ENCODE data around the gene GLT1D1.

The GLT1D1 gene

DNA sequence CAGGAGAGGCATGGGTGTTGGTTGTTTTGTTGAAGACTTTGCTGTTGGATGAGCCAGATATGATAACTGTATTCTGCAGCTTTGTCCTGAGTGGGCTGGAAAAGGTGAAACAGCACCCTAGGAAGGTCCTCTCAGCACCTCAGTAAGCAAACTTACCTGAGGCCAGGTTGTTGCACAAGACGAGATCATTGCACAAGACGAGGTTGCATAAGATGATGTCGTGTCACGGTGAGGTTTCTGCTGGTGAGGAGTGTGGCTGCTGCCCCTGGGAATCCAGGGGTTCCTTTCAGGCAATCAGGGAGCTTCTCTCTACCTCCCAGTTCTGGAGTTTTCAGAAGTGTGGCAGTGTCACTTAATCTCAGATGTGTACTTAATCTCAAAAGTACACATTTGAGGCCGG is 85.6 kb downstream of the GLT1D1 start:
- ChIA-PET CTCF (no interaction called here), POLR2A (no interaction called here)
- TF ChIP-seq ELF4 (IDR thresholded peaks at IDR 0.05): no peak
- no peak for TF ChIP-seq LEF1 (IDR thresholded peaks at IDR 0.05; ENCODE audit: borderline replicate concordance)
- no peak for TF ChIP-seq L3MBTL2 (conservative IDR thresholded peaks at IDR 0.05)
- no peak for TF ChIP-seq SP1 (IDR thresholded peaks at IDR 0.05)
- TF ChIP-seq CTBP1 (IDR thresholded peaks at IDR 0.05; ENCODE audit: borderline replicate concordance): no peak
- no peak for DNase-seq (ENCODE audit: extremely low spot score)

DNA sequence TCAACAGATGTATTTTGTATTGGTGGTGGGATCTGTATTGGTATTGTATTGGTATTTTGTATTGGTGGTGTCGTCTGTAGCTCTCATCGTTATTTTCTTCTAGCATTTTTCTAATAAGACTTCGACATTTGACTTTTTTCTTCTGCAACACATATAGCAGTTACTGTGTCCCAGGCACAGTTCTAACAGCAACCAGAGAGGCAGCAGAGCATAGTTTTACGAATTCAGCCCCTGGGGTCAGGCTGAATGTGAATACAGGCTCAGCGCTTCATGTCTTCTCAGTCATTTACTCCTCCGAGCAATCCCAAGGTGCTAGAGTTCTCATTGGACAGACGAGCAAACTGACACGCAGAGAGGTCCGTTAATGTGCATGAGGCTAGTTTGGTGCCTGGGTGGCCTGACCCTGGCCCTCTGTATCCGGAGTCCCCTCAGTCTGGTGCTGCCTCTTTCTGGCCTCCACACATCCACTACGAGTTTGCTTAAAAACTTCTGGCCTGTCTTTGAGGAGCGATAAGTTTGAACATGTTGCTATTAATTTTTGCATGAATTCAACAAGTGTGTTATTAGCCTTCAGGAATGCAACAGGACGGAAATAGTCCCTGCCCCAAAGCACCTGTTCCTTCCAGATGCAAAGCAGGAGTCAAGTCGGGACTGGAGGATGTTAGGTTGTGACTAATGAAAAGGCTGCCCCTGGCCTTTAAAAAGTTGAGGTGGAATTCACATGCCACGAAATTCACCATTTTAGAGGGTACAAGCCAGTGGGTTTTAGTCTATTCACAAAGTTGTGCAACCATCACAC is 87.0 kb downstream of the GLT1D1 start:
- ChIA-PET CTCF (no interaction called here), POLR2A (no interaction called here)
- no peak for TF ChIP-seq CTBP1 (IDR thresholded peaks at IDR 0.05; ENCODE audit: borderline replicate concordance)
- TF ChIP-seq ARNT (IDR thresholded peaks at IDR 0.05): no peak
- no peak for TF ChIP-seq SP1 (IDR thresholded peaks at IDR 0.05)
- TF ChIP-seq HDGF (IDR thresholded peaks at IDR 0.05; ENCODE audit: borderline replicate concordance): no peak
- TF ChIP-seq FOXM1 (IDR thresholded peaks at IDR 0.05; ENCODE audit: borderline replicate concordance): no peak
- TF ChIP-seq, protein P1, sequence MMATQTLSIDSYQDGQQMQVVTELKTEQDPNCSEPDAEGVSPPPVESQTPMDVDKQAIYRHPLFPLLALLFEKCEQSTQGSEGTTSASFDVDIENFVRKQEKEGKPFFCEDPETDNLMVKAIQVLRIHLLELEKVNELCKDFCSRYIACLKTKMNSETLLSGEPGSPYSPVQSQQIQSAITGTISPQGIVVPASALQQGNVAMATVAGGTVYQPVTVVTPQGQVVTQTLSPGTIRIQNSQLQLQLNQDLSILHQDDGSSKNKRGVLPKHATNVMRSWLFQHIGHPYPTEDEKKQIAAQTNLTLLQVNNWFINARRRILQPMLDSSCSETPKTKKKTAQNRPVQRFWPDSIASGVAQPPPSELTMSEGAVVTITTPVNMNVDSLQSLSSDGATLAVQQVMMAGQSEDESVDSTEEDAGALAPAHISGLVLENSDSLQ (IDR thresholded peaks at IDR 0.05): no peak
- TF ChIP-seq SUZ12 (IDR thresholded peaks at IDR 0.05): no peak
- no peak for TF ChIP-seq FOXK2 (IDR thresholded peaks at IDR 0.05)
- no peak for TF ChIP-seq ELF4 (IDR thresholded peaks at IDR 0.05)
- no peak for TF ChIP-seq ZNF384 (IDR thresholded peaks at IDR 0.05)
- no peak for TF ChIP-seq FOXA1 (IDR thresholded peaks at IDR 0.05)
- TF ChIP-seq NFRKB (IDR thresholded peaks at IDR 0.05): no peak
- no peak for TF ChIP-seq L3MBTL2 (conservative IDR thresholded peaks at IDR 0.05)
- TF ChIP-seq TARDBP (IDR thresholded peaks at IDR 0.05): no peak
- TF ChIP-seq BHLHE40 (IDR thresholded peaks at IDR 0.05; ENCODE audit: borderline replicate concordance): no peak
- no peak for TF ChIP-seq LEF1 (IDR thresholded peaks at IDR 0.05; ENCODE audit: borderline replicate concordance)
- no peak for DNase-seq (ENCODE audit: extremely low spot score)

DNA sequence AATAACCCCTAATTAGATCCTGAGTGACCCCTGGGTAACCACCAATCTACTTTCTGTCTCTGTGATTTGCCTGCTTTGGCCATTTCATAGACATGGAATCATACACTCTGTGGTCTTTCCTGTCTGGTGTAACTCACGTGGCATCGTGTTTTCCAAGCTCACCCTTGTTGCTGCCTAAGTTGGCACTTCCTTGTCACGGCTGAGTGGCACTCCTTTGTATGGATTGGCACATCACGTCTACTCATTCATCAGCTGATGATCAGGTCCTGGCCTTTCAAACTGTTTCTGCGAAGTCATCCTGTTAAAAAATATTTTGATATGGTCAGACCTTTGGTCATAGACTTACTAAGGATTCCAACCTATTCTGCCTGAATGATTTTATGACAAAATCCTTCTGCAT is 87.7 kb downstream of the GLT1D1 start:
- DNase-seq (ENCODE audit: extremely low spot score): no peak
- POLR2A ChIA-PET: no interaction called here
- TF ChIP-seq, protein P1 (IDR thresholded peaks at IDR 0.05): no peak
- TF ChIP-seq NFRKB (IDR thresholded peaks at IDR 0.05) (no peak), FOXK2 (IDR thresholded peaks at IDR 0.05) (no peak), ARNT (IDR thresholded peaks at IDR 0.05) (no peak), LEF1 (IDR thresholded peaks at IDR 0.05; ENCODE audit: borderline replicate concordance) (no peak), CTBP1 (IDR thresholded peaks at IDR 0.05; ENCODE audit: borderline replicate concordance) (no peak), BHLHE40 (IDR thresholded peaks at IDR 0.05; ENCODE audit: borderline replicate concordance) (no peak), ELF4 (IDR thresholded peaks at IDR 0.05) (no peak), ZNF384 (IDR thresholded peaks at IDR 0.05) (no peak), TARDBP (IDR thresholded peaks at IDR 0.05) (no peak), SUZ12 (IDR thresholded peaks at IDR 0.05) (no peak), SP1 (IDR thresholded peaks at IDR 0.05) (no peak), FOXM1 (IDR thresholded peaks at IDR 0.05; ENCODE audit: borderline replicate concordance) (no peak), FOXA1 (IDR thresholded peaks at IDR 0.05) (no peak), L3MBTL2 (conservative IDR thresholded peaks at IDR 0.05) (no peak), HDGF (IDR thresholded peaks at IDR 0.05; ENCODE audit: borderline replicate concordance) (no peak)
- CTCF ChIA-PET: no interaction called here

DNA sequence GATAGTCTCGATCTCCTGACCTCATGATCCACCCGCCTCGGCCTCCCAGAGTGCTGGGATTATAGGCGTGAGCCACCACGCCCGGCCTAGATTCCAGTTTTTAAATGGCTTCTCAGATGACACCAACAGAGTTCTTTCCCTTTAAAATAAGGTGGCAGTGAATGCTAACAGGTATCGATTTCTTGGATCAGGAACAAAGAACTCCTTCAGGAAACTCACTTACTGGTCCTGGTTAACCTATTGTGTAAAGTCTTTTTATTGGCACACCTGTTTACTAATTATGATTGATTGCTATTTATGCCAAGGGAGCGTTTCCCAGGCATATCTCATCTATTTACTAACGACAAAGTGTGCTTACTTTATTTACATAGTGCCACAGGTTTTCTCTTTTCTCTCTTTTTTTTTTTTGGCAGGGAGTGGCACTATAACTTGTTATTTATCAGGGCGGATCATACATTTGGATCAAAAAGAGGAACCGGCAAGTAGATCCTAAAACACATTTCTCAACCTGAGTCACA is 89.7 kb downstream of the GLT1D1 start:
- ChIA-PET CTCF (no interaction called here), POLR2A (no interaction called here)
- DNase-seq (ENCODE audit: extremely low spot score): no peak
- TF ChIP-seq CTBP1 (IDR thresholded peaks at IDR 0.05; ENCODE audit: borderline replicate concordance) (no peak), ARNT (IDR thresholded peaks at IDR 0.05) (no peak), ZNF384 (IDR thresholded peaks at IDR 0.05) (no peak), NFRKB (IDR thresholded peaks at IDR 0.05) (no peak), TARDBP (IDR thresholded peaks at IDR 0.05) (no peak), FOXM1 (IDR thresholded peaks at IDR 0.05; ENCODE audit: borderline replicate concordance) (no peak), L3MBTL2 (conservative IDR thresholded peaks at IDR 0.05) (no peak), FOXA1 (IDR thresholded peaks at IDR 0.05) (no peak), HDGF (IDR thresholded peaks at IDR 0.05; ENCODE audit: borderline replicate concordance) (no peak), BHLHE40 (IDR thresholded peaks at IDR 0.05; ENCODE audit: borderline replicate concordance) (no peak)
- TF ChIP-seq, protein P1 (IDR thresholded peaks at IDR 0.05): no peak

DNA sequence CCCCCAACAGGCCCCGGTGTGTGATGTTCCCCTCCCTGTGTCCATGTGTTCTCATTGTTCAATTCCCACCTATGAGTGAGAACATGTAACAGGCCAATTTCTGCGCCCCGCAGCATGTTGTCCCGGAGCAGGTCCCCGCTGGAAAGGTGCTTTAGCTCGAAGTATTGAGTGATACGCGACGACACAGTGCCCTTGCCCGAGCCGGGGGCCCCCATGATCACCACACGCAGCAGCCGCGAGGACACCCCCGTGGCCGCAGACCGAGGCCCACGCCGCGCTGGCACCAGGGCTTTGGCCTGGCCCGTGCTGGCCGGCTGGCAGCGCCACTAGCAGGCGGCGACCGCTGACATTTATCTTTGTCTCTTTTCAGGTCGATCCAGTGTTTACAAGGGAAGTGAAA is 91.7 kb downstream of the GLT1D1 start:
- DNase-seq (ENCODE audit: extremely low spot score): no peak
- ChIA-PET CTCF (no interaction called here), POLR2A (no interaction called here)
- TF ChIP-seq SUZ12 (IDR thresholded peaks at IDR 0.05): no peak
- TF ChIP-seq L3MBTL2 (conservative IDR thresholded peaks at IDR 0.05): no peak
- no peak for TF ChIP-seq NFRKB (IDR thresholded peaks at IDR 0.05)
- TF ChIP-seq, protein P1 (IDR thresholded peaks at IDR 0.05): no peak
- no peak for TF ChIP-seq TARDBP (IDR thresholded peaks at IDR 0.05)
- no peak for TF ChIP-seq ZNF384 (IDR thresholded peaks at IDR 0.05)
- no peak for TF ChIP-seq SP1 (IDR thresholded peaks at IDR 0.05)
- no peak for TF ChIP-seq ARNT (IDR thresholded peaks at IDR 0.05)
- no peak for TF ChIP-seq FOXK2 (IDR thresholded peaks at IDR 0.05)
- TF ChIP-seq CTBP1 (IDR thresholded peaks at IDR 0.05; ENCODE audit: borderline replicate concordance): no peak
- TF ChIP-seq HDGF (IDR thresholded peaks at IDR 0.05; ENCODE audit: borderline replicate concordance): no peak
- no peak for TF ChIP-seq FOXM1 (IDR thresholded peaks at IDR 0.05; ENCODE audit: borderline replicate concordance)
- TF ChIP-seq BHLHE40 (IDR thresholded peaks at IDR 0.05; ENCODE audit: borderline replicate concordance): no peak
- no peak for TF ChIP-seq LEF1 (IDR thresholded peaks at IDR 0.05; ENCODE audit: borderline replicate concordance)
